DMS 273 (cell line): ENCODE data around the gene TRHDE.

ENCODE experiments used
- DNase-seq: peaks from one replicate; lab custom pipeline; 2025; ENCODE audit not compliant: unreplicated experiment; lab: John Stamatoyannopoulos, UW

TRHDE gene

DNA sequence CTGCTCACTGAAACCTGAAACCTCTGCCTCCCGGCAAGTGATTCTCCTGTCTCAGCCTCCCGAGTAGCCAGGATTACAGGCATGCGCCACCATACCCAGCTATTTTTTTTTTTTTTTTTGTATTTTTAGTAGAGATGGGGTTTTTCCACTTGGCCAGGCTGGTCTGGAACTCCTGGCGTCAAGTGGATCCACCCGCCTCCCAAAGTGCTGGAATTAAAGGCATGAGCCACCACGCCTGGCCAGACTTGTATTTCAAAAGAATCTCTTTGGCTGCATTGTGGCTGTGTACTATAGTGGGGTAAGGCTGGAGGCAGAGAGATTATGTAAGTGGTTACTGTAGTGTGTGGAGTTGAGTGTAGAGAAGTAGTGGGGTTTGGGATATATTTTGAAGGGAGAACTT is 35.1 kb downstream of the TRHDE start:
- no peak for DNase-seq

DNA sequence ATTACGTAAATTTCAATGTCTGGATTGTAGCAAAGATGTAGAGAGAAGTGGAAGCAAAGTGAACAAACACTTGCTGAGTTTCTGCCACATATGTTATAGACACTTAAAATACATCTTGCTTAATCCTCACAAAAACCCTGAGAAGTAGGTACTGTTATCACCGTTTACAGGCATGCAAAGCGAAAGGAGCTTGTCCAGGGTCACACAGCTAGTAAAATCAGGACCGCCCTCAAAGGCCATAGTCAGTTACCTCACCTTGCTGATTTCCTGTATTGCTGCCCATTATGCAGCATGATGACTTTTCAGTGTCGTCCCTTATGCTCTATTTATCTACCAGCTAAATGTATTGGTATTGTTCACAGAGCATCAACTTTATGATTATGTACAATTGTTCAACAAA is 39.8 kb downstream of the TRHDE start:
- DNase-seq: no peak

DNA sequence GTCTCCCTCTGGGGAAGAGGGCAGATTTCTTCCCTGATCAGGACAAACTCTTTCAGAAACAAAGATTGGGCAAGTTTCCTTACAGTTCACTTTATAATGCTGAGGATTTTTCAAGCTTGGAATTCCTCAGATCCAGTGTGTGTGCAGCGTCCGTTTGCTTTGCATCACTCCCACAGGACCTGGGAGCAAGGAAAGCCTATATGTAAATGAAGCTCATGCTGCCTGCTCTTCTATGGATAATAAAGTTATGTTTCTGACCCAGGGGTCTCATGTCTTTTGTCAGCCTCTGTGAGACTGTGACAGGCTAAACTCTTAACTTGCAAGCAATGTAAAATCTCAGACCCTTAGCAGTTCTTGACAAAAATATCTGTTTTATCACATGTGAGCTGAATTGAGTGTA is 41.6 kb downstream of the TRHDE start:
- DNase-seq: no peak

DNA sequence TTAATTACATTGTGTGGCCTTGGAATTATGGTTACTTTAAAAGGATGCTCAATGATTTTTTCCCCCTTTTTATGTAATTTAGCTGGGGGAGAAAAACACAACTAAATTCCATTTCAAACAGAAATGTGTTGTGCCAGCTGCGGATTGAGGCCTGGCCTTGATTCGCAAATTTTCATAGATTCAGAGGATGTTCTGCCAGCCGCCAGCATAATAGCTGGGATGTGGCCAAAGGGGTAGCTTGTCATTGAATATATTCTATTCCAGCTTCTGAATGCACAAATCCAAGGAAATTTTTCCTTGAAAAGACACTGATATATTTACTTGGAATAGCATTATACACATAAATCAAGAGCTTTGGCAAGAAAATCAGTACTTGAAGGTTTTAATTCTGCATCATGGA is 43.7 kb downstream of the TRHDE start:
- no peak for DNase-seq

DNA sequence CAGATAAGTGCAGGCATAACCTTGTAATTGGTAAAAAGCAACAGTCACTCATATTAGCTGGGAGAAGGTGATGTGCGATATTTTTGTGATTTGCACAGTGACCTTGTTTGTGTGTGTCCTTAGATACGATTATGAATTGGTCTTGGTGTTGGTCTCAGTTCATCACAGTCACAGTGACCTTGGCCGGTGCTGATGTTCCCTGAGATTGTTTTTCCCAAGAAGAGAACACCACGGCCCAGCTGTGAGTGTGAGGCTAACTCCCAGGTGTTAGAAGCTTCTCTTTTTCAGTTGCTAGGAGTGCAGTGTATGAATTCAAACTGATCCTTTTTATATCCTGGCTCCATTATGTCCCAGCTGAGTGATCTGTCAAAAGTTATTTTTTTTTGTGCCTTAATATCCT is 46.2 kb downstream of the TRHDE start:
- DNase-seq: no peak

DNA sequence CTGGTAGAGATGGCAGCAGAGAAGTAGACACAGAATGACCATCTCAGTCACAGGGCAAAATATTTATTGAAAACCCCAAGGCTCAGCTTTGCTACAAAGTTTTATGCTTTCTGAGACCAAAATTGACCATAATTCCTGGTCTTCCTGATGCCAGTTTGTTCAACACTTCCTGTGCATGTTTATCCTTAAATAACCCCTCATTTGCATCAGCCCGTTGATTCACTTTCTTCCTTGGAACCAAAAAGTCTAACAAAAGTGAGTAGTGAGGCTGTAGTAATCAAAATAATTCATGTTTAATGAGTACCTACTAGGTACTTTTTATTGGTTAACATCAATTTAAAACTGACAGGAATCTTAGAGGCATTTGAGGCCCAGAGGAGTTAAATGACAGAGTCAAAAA is 51.7 kb downstream of the TRHDE start:
- no peak for DNase-seq

DNA sequence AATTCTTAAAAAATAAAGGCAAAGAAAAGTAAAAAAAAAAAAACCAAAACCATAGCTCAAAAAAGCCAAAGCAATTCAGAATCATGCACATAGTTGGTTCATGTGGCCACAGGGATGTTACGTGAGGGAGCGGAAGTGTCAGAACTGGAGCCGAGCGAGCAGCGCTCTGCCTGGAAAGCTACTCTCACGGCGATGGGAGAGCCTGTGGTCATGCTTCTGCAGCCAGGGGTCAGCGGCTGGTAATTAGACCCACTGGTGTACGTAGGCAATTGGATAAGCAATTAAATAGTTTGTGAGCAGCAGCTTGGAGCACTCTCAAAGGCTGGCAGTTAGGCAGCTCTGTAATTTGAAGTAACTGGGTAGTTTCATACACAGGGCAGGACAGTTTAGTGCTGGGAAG is 58.1 kb downstream of the TRHDE start:
- DNase-seq: no peak

DNA sequence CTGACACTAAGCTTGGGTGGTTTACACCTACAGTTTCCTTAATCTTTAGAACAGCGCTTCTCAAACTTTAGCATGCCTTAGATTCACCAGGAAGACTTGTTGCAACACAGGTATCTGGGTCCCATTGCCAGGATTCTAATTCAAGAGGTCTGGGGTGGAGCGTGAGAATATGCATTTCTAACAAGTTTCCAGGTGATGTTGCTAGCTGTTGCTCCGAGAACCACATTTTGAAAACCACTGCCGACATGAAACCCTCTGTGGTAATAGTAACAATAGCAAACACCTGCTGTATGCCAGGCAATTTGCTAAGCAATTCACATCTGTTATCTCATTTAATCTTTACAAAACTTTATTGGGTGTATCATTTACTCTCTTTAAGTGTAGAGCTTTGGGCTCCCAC is 58.6 kb downstream of the TRHDE start:
- DNase-seq: no peak

DNA sequence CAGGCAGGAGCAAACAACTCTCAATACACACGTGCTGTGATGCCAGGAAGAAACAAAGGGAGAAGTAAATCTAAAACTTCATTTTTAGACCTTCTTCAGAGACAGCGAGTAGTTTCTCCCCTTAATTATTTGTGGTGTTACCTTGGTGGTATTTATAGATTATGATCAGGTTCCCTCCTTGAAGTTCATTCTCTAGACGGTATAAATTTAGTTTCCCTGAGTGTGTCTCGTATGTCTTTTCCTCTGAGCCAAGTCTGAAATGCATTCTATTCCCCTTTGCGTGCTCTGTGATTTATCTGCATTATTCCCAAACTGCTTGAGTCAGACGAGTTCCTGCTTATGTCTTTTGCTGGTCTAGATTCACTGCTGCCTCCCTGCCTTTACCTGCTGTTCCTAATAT is 65.2 kb downstream of the TRHDE start:
- no peak for DNase-seq

DNA sequence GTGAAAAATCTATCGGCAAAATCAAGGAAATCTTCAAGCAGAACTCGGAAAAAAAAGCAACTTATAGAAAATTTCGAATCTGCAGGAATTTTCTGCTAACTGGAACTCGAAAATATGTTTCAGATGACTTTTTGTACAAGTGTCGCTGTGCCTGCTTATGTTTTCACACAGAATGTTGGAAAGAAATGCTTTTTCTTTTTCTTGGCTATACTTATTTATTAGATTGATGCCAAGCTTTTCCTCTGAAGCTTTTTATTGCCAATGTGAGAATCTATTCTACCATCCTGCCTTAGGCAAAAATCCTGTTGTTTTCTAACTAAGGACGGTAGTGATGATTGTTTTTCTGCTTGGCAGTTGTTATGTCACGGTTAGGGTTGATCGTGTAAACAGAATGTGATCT is 65.8 kb downstream of the TRHDE start:
- DNase-seq: no peak

DNA sequence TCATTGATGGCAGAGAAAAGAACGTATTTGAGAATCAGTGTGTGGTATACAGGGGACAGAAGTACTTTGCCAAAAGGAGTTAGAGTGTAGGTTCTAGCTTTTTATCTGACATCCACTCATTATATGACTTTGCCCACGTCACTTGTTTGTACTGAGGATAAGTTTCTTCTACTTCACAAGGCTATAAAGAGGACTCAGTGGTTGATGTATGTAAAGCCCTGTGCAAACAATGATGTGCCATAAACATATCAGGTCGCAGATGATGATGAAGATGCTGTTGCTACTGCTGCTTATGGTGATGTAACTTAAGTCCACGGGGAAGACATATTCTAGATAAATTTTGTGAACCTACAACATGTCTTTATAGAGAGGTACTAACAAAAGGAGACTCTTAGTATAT is 66.3 kb downstream of the TRHDE start:
- no peak for DNase-seq

DNA sequence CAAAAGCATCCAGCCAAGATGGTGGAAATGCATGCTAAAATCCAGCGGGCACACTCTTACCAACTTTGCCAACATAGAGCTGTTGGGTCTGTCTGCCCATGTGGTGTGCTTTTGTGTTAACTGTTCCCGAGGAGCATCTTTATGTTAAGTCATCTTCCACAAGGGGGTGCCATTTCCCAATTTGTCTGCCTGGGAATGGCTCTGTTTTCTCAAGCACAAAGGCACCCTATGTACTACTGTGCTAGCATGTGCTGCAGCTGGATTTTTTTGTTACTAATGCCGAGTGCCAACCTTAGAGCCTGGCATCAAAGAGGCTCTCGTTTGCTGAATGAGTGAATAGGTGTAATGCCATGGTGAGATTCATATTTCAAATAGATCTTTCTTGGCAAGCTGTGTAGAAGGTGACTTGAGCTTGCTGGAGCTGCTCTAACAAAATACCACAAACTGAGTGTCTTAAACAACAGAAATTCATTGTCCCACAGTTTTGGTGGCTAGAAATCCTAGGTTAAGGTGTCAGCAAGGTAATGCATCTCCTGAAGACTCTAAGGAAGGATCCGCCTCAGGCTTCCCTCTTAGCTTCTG is 74.3 kb downstream of the TRHDE start:
- DNase-seq: peak; percentile 72

DNA sequence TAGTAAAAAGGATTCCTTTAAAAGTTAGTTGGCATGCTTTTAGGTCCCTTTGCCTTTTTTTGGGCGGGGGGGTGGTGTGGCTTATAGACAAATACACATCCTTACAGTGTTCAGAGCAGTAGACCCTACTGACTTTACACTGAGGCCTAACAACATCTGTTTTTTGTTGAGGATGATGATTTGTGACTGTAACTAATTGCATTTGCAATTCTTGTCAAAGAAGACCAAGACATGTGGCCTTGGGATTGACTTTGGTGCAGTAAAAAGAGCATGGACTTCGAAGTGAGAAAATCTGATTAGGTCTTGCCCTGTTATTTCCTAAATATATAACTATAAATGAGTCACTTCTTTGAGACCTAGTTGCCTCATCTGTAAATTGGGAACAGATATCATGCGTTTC is 77.3 kb downstream of the TRHDE start:
- no peak for DNase-seq

DNA sequence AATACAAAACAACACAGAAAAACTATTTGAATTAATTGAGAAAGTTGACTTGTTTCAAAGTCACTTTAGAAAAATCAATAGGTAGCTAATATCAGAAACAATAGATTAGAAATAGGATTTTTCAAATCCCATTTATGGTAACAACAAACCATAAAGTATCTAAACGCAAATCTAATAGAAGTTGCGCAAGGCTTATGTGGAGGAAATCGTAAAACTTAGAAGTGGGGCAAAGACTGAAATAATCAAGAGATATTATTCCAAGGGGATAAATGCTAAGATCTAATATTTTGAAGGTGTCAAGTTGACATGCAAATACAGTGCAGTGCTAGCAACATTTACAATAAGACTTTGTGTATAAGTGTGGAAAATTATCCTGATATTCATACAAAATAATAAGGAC is 87.2 kb downstream of the TRHDE start:
- no peak for DNase-seq

DNA sequence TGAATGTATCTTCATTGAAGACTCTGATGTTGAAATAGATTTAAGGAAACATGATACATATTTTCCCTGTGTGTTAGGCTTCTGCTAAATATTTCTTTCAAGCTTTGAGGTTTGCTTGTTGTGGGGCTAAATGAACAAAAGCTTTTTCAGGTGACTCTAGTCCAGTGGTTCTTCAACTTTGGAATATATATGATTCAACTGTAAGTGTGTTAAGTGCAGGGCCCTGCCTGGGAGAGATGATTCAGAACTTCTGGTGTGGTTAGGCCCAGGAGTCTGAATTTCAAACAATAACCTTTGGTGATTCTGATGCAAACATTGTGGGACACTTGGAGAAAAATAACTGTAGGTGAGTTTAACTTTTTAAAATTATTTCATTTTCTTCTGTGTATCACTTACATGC is 93.0 kb downstream of the TRHDE start:
- no peak for DNase-seq

DNA sequence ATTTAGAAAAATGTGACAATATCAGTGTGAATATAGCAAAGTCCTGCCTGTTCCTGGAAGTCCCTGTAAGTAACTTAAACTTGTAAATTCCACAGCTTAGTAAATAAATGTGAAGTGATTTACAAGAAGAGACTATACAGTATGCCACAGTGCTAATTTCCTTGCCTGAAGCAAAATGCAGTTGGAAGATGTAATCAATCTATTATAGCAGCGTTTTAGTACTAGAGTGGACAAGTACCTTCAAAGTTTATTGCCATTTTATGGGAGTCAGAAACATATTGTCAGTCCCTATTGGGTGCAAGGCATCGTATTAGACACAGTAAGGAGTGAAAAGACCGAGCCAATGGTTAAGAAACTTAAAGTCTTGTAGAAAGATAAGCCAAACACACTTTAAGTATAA is 94.1 kb downstream of the TRHDE start:
- no peak for DNase-seq

DNA sequence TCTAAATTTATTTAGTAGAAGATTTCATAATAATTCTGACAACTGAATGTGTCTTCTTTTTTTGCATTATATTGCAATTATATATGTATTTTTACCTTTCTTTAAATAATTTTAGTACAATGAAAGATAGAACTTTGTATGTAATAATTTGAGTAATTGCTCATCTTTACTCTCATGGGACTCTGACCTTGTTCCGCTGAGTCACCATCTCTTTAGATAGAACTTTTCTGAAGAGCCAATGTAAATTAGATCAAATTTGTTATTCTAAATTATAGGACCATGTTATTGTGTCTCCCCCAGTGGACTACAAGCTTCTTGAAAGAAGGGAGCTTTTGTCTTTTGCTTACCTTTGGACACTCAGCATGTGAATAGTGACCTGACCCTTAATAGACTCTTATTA is 96.1 kb downstream of the TRHDE start:
- DNase-seq: no peak

DNA sequence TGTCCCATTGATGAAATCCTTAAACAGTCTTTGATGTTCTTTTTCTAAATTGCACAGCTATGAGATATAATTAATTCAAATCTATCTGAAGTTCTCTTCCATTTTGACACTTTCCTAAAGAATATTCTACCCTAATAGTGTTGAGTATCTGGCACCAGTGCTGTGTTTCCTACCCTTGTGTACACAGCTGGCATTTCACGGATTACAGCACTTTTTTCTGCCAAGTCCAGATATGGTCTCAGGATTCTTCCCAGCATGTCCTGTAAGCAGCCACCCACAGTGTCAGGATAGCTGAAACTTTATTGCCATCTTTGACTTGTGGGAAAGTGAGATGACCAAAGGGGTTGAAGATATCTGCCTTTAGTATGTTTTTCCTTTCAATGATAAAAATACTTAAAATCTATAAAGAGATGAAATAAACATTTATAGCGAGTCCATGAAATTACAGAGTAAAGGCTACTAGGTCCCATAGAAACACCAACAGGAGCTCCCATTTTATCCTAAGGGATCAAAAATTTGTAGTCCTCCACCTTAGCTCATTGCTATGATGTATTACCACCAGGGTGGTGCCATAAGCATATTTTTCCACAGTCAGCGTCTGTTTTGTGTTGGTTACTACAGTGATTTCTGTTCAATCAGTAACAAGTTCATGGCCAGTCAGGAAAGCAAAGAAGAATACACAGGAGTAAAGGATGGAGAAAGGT is 96.7 kb downstream of the TRHDE start:
- DNase-seq: no peak

DNA sequence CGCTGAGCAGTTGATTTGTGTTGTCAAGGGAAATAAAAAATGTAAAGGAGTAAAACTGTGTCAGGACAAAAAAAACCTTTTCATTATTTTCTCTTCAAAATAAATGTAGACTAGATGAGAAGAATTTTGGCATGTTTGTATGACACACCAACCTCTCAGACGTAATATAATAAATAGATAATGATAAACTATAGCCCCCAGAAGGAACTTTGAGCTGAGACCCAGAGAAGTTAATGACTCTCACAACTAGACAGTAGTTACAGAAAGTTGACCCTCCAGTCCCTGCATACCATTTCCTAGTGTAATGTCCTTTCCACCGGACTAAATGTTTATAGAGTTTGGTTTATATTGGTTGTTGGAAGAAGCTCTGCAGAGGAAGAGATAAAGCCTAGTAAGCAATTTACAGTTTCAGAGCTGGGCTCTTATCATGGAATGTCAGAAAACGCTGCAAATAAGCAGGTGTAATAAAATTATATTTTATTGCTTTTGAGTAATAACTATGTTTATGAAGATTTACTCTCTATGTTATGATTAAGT is 97.3 kb downstream of the TRHDE start:
- no peak for DNase-seq

DNA sequence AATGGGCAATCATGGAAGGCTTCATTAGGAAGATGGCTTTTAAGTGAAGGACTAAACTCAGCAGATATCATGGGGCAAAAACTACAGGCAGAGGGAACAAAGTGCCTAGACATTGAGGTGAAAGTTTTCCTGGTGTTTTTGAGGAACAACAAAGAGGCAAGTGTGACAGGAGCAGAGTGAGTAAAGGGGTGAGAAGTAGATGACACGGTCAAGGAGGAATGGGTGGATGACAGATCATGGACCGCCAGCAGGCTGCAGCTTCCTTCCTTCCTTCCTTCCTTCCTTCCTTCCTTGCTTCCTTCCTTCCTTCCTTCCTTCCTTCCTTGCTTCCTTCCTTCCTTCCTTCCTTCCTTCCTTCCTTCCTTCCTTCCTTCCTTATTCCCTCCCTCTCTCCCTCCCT is 108.3 kb downstream of the TRHDE start:
- DNase-seq: no peak

DNA sequence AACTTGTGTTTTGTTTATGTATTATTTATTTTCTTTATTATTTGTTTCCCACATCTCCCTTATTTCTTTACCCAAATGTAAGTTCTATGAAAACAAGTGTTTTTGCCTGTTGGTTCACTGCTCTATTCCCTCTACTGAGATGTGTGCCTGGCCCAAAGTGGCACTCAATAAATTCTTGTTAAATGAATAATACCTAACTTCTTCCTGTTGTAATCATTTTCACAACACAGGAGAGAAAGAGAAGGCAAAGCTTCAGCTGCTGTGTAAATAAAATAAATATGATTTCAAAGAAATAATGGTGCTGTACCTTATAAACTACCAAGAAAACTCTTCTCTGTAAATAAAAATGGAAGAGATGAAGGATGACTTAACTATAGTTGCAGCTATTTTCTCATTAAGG is 116.2 kb downstream of the TRHDE start:
- DNase-seq: no peak

DNA sequence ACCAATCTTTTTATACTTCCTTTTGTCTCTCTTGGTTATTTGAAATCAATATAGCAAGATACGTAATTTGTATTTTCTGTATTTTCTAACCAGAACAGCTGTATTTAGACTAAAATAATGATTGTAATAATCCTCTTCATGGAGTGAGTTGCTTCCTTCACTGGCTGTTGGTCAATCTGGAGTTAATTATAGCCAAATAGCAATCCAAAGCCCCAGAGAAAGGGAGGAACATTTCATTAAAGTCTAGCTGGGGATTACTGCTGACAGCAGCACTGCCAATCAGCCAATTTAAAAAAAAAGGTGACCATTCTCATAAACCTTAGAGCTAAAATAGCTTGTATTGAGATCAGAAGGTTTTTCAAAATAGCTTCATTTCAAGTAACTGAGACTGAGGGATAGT is 118.0 kb downstream of the TRHDE start:
- no peak for DNase-seq

DNA sequence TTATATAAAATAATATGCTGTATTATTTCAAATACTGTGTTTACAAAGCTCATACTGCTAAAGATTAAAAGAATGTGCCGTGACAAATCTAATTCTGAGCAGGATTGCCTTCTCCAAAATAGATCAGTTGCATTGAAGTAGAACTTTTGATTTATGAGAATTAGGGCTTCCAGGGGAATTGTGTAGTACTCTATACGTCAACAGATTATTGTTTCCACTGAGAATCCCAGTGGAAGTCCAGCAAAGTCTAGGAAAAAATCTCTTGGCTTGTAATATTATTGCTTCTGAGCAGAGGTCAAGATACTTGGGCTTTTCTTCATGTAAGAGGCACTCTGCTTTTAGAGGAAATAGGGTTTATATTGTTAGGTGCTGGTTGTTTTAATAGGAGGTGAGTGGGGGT is 133.9 kb downstream of the TRHDE start:
- no peak for DNase-seq
